Heart left ventricle (tissue), 16 donors: ENCODE data around the gene ENOX2. TPM values are rescaled to one million over a fixed set of nuclear protein-coding genes. Genes with fewer than 3 reads are reported as not detected.

Source experiments
- ATAC-seq, 4 donors: fragments of 200-7000 bp; cut with Tn5 transposase; one replicate each; pipeline ENCODE4 v1.9.1; 2020 to 2022; ENCODE audit warnings: moderate library complexity in 4 of 4, mild to moderate bottlenecking in 3 of 4, moderate number of reproducible peaks in 1 of 4
- DNase-seq, 5 donors: peaks; one replicate each; pipeline ENCODE4 v3.0.0-alpha.2; 2020
- H3K27ac ChIP-seq, 12 donors: fragments of 200-600 bp; sonication (generic) in 4 of 12; one replicate each; pipeline versions ENCODE4 v1.5.0 to v1.8.0; 2016 to 2022; ENCODE audit warnings: mild to moderate bottlenecking in 2 of 12
- H3K27me3 ChIP-seq, 9 donors: fragments of 200-600 bp; sonication (generic) in 2 of 9; one replicate each; pipeline versions ENCODE4 v1.5.1 to v1.8.0; 2016 to 2022; ENCODE audit warnings: mild to moderate bottlenecking in 3 of 9
- H3K36me3 ChIP-seq, 9 donors: fragments of 200-600 bp; sonication (generic) in 2 of 9; one replicate each; pipeline versions ENCODE4 v1.5.0 to v1.8.0; 2018 to 2022; ENCODE audit warnings: mild to moderate bottlenecking in 2 of 9
- H3K4me1 ChIP-seq, 12 donors: fragments of 200-600 bp; sonication (generic) in 4 of 12; one replicate each; pipeline versions ENCODE4 v1.5.0 to v1.8.0; 2016 to 2022; ENCODE audit warnings: mild to moderate bottlenecking in 3 of 12
- H3K4me3 ChIP-seq, 12 donors: fragments of 200-600 bp; sonication (generic) in 4 of 12; one replicate each; pipeline versions ENCODE4 v1.5.0 to v1.8.0; 2017 to 2022; ENCODE audit warnings: mild to moderate bottlenecking in 9 of 12, moderate library complexity in 4 of 12
- H3K9me3 ChIP-seq, 12 donors: fragments of 200-600 bp; sonication (generic) in 4 of 12; one replicate each; pipeline versions ENCODE4 v1.5.0 to v1.8.0; 2016 to 2022; ENCODE audit warnings: mild to moderate bottlenecking in 1 of 12
- CTCF ChIP-seq, 12 donors: fragments of 200-600 bp; sonication (generic) in 4 of 12; IDR thresholded peaks; one replicate each; pipeline versions ENCODE4 v1.5.0 to v1.8.0; 2018 to 2022; ENCODE audit warnings: antibody characterized with exemption in 12 of 12, mild to moderate bottlenecking in 5 of 12
- POLR2A ChIP-seq, 2 donors: fragments of 450-650 bp; IDR thresholded peaks; one replicate each; pipeline ENCODE4 v1.6.1; 2017; ENCODE audit warnings: antibody characterized with exemption in 2 of 2, mild to moderate bottlenecking in 2 of 2, moderate library complexity in 2 of 2
- WGBS, 4 donors: extraction: QIAGEN DNeasy Blood & Tissue Kit in 2 of 4; methylation state at CpG; one replicate each; pipeline versions ENCODE4 v1.1.5 to v1.1.7; 2013 to 2018; 5-methylcytosine and 5-hydroxymethylcytosine counted together
- intact Hi-C, 10 donors: fragments of 100-400 bp; cut with DNase I; formaldehyde crosslinking; loops; one replicate each; pipeline versions ENCODE4 v1.11.1 to v1.14.2; 2022
- polyA plus RNA-seq, 2 donors: library from polyadenylated mRNA; stranded (reverse); fragments of 200-250 nt; gene quantifications; one replicate each; pipeline ENCODE4 v1.2.3, GENCODE V29; 2013
- total RNA-seq, 9 donors: library from RNA; depleted of rRNA in 2 of 9; stranded (reverse); fragments of >200 nt in 2 of 9; fragmentation: NEBNext Ultra II Directional in 3 of 9; extraction: Animal tissue kit (Norgen Biotek cat#: 25700) in 3 of 9; gene quantifications; one replicate each; pipeline versions ENCODE4 v1.1.0 to v1.2.4, GENCODE V29; 2016 to 2023
- donor health status: ischemic (EF 13 %, LVEDD 7.1; RV severe dilation, severe dysfunction).
- donor health status: healthy with polysubstance abuse.
- donor health status: DM: no; HTN: yes; CAD: no.
- donor health status: DM: no; HTN: no; CAD: no.
- donor health status: ischemic (EF 25% LVEDD 6.9; RV normal size, moderate dysfunction).
- donor health status: ischemic (EF 25% LVEDD 5.7; RV mildly dilated, moderate dysfunction).
- donor health status: healthy.
- donor health status: DM: yes; HTN: yes; CAD: no.
- donor health status: ischemic (EF 35%, LVEDD 5.7; RV mildly dilated, moderate dysfunction).
- donor health status: nonischemic (EF 11% LVEDD 7.7; RV severe dilation, severe dysfunction).
- donor health status: DM: yes; HTN: yes; CAD: no.
- donor health status: PGD.
- donor health status: ischemic (EF 29% LVEDD 5.4; RV normal size, mild dysfunction).
- donor health status: nonischemic (EF 23%, LVEDD 6.1; RV moderate dilation, normal function).

The ENOX2 gene
- total and polyA plus RNA-seq, 11 donors, result 3.0 to 23.0 (median 17.4) TPM

GRCh38 chrX:130746709-130747342 is 156.2 kb downstream of the ENOX2 start:
- no peak for ATAC-seq
- no peaks in the 10 kb centered on the region for H3K36me3 ChIP-seq
- 40 to 67% (median 58%) methylated on average over 2 of the region's 2 CpGs for WGBS, 4 donors
- no peak overlapping the region for H3K4me3 ChIP-seq
- no peak overlapping the region for H3K27ac ChIP-seq
- TF ChIP-seq CTCF (IDR thresholded peaks at IDR 0.05), result no peak
- TF ChIP-seq POLR2A (IDR thresholded peaks at IDR 0.05), result no peak
- H3K4me1 ChIP-seq, result peaks cover 0 to 11% (median 0%) of the 10 kb centered on the region in 12 donors
- H3K9me3 ChIP-seq, result no peaks in the 10 kb centered on the region
- H3K27me3 ChIP-seq, result no peaks in the 10 kb centered on the region
- intact Hi-C loops, result no loop called here
- DNase-seq, result no peak

- DNase-seq (no peak), ATAC-seq (no peak)
- Histone ChIP-seq H3K27me3 (no peaks in the 10 kb centered on the region), H3K4me1 (peaks cover 0 to 13% (median 0%) of the 10 kb centered on the region in 12 donors), H3K9me3 (no peaks in the 10 kb centered on the region), H3K36me3 (no peaks in the 10 kb centered on the region), H3K27ac (no peak overlapping the region), H3K4me3 (no peak overlapping the region)
- no peak for TF ChIP-seq CTCF (IDR thresholded peaks at IDR 0.05)
- no peak for TF ChIP-seq POLR2A (IDR thresholded peaks at IDR 0.05)
- intact Hi-C loops, result no loop called here
- 62 to 90% (median 76%) methylated on average over 3 of the region's 3 CpGs for WGBS, 4 donors
Measured at GRCh38 chrX:130746077-130746476, 156.9 kb downstream of the ENOX2 start.

- peaks cover 0 to 13% (median 0%) of the 10 kb centered on the region in 12 donors for H3K4me1 ChIP-seq
- no peak overlapping the region for H3K27ac ChIP-seq
- no peaks in the 10 kb centered on the region for H3K27me3 ChIP-seq
- TF ChIP-seq CTCF (IDR thresholded peaks at IDR 0.05), result no peak
- no peak overlapping the region for H3K4me3 ChIP-seq
- H3K36me3 ChIP-seq, result no peaks in the 10 kb centered on the region
- intact Hi-C loops, result no loop called here
- ATAC-seq (no peak), DNase-seq (no peak)
- 41 to 61% (median 60%) methylated on average over 4 of the region's 4 CpGs for WGBS, 4 donors
- no peaks in the 10 kb centered on the region for H3K9me3 ChIP-seq
Measured at GRCh38 chrX:130741584-130741983, 161.4 kb downstream of the ENOX2 start.

DNA sequence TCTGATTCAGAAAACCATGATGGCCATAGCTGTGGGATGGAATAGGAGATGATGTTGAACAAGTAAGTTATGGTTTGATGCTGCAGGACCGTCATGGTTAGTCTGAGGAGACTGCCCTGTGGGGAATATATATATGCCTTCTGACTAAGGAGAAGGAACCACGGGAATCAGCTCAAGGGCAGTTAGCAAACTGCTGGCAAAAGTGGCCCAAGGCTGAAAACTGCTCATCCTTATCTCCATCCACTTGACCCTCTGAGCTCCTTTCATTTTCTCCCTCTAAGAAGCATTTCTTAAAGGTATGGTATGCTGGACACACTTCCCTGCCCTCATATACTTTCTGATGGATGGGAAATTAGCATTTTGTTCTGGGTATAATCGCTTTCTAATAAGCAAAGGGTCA is 161.9 kb downstream of the ENOX2 start:
- no peak for DNase-seq
- Histone ChIP-seq H3K4me3 (no peak overlapping the region), H3K4me1 (peaks cover 0 to 13% (median 0%) of the 10 kb centered on the region in 12 donors), H3K27ac (no peak overlapping the region), H3K27me3 (no peaks in the 10 kb centered on the region), H3K9me3 (no peaks in the 10 kb centered on the region), H3K36me3 (no peaks in the 10 kb centered on the region)
- ATAC-seq, result no peak
- TF ChIP-seq POLR2A (IDR thresholded peaks at IDR 0.05) (no peak), CTCF (IDR thresholded peaks at IDR 0.05) (no peak)
- 56 to 79% (median 67%) methylated on average over 3 of the region's 3 CpGs for WGBS, 4 donors
- intact Hi-C loops, result no loop called here
